PC-9 (cell line): ENCODE results near the gene POLG2. TPM values are rescaled to one million over a fixed set of nuclear protein-coding genes. Genes with fewer than 3 reads are reported as not detected.

Experiments
- BruUV-seq: library from RNA; stranded (reverse); fragments of 400-500 nt; replicated peaks from 2 replicates; lab custom pipeline; 2021; lab: Mats Ljungman, UMichigan
- CTCF ChIA-PET: fragments of 300-600 bp; sonication (Branson Sonifier 250); formaldehyde crosslinking; loops from one replicate; lab custom pipeline; 2022; ENCODE audit warnings: antibody characterized with exemption; lab: Charles Lee
- POLR2A ChIA-PET: fragments of 300-600 bp; sonication (Branson Sonifier 250); formaldehyde crosslinking; loops from one replicate; lab custom pipeline; 2022; ENCODE audit warnings: antibody characterized with exemption; ENCODE audit not compliant: unreplicated experiment; lab: Charles Lee
- DNase-seq, 2 experiments: peaks; one replicate each; pipeline versions ENCODE4 v3.0.0 to v3.0.0-alpha.2; 2015 to 2022; ENCODE audit warnings: mixed read lengths in 1 of 2
- H2AFZ ChIP-seq: fragments of 200-600 bp; sonication (generic); 2 replicates; pipeline ENCODE4 v1.8.1; 2017; ENCODE audit warnings: antibody characterized with exemption
- H3F3A ChIP-seq: fragments of 200-600 bp; sonication (generic); 2 replicates; pipeline ENCODE4 v1.8.1; 2017; ENCODE audit warnings: antibody characterized with exemption, mild to moderate bottlenecking, low read depth; ENCODE audit not compliant: insufficient read depth
- H3K27ac ChIP-seq: fragments of 200-600 bp; sonication (generic); 2 replicates; pipeline ENCODE4 v1.6.1; 2016; ENCODE audit warnings: mixed run types
- H3K27me3 ChIP-seq: fragments of 200-600 bp; sonication (generic); 2 replicates; pipeline ENCODE4 v1.6.1; 2016; ENCODE audit warnings: low read depth, mixed run types; ENCODE audit not compliant: insufficient read depth
- H3K36me3 ChIP-seq: fragments of 200-600 bp; sonication (generic); 2 replicates; pipeline ENCODE4 v1.6.1; 2016; ENCODE audit warnings: low read depth, mixed run types
- H3K4me1 ChIP-seq: fragments of 200-600 bp; sonication (generic); replicated peaks from 2 replicates; pipeline ENCODE4 v1.6.1; 2016; ENCODE audit warnings: mixed run types; ENCODE audit not compliant: insufficient read depth
- H3K4me2 ChIP-seq: fragments of 200-600 bp; sonication (generic); 2 replicates; pipeline ENCODE4 v1.6.1; 2017; ENCODE audit warnings: mixed run types
- H3K4me3 ChIP-seq: fragments of 200-600 bp; sonication (generic); 2 replicates; pipeline ENCODE4 v1.6.1; 2016; ENCODE audit warnings: mixed run types
- H3K79me2 ChIP-seq: fragments of 200-600 bp; sonication (generic); 2 replicates; pipeline ENCODE4 v1.6.1; 2017; ENCODE audit warnings: low read depth, mixed run types
- H3K9me2 ChIP-seq: fragments of 200-600 bp; sonication (generic); 2 replicates; pipeline ENCODE4 v1.8.1; 2017; ENCODE audit warnings: mild to moderate bottlenecking; ENCODE audit not compliant: insufficient read depth
- H3K9me3 ChIP-seq: fragments of 200-600 bp; sonication (generic); 2 replicates; pipeline ENCODE4 v1.8.1; 2016; ENCODE audit warnings: low read depth; ENCODE audit not compliant: insufficient read depth
- H4K20me1 ChIP-seq: fragments of 200-600 bp; sonication (generic); 2 replicates; pipeline ENCODE4 v1.8.1; 2017; ENCODE audit not compliant: insufficient read depth
- EZH2 ChIP-seq: fragments of 200-600 bp; sonication (generic); IDR thresholded peaks from 2 replicates; pipeline ENCODE4 v1.8.0; 2017; ENCODE audit warnings: antibody characterized with exemption, low read depth
- intact Hi-C: fragments of 100-400 bp; cut with micrococcal nuclease; formaldehyde crosslinking; loops from one replicate; pipeline ENCODE4 v1.10.0; 2022; ENCODE audit not compliant: unreplicated experiment
- total RNA-seq: library from RNA; stranded (reverse); gene quantifications from 2 replicates; pipeline ENCODE4 v1.2.3, GENCODE V29; 2021
- TF ChIP-seq, protein P1 (sequence below): fragments of 200-600 bp; sonication (generic); conservative IDR thresholded peaks from 2 replicates; pipeline ENCODE4 v1.6.1; 2017; ENCODE audit warnings: mixed run types, antibody characterized with exemption, mild to moderate bottlenecking, moderate library complexity

POLG2 gene
- total RNA-seq, 1 experiment from 2014 or later, result 23.3 TPM

DNA sequence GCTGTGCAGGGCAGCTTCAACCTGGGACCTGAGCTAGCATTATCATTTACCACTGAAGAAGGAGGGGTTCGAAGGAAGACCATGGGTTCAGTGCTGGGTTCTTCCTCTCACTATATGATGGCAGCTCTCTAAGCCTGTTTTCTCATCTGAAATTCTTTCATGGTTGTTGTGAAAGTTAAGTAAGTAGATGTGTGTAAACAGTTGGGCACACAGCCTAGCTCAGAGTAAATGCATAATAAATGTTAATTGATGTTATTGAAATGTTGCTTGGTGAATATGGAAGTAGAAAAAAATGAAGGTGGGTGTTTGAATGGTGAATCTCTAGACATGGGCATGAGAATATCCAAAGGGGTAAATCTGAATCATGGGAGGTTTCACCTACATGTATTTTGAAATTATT lies 19.0 kb upstream of the POLG2 start:
- Histone ChIP-seq H3K79me2 (0 out of 2 replicates have a peak, but pooled peaks cover 4% of the 10 kb centered on the region), H3K36me3 (peaks cover 68% of the 10 kb centered on the region), H3K4me2 (no peak overlapping the region), H3K4me3 (no peak overlapping the region), H3F3A (0 out of 2 replicates have a peak, but pooled peaks cover under 1% of the 10 kb centered on the region), H3K9me3 (no peaks in the 10 kb centered on the region), H3K9me2 (no peaks in the 10 kb centered on the region), H3K27ac (no peak overlapping the region), H4K20me1 (peaks cover 9% of the 10 kb centered on the region; the same call in 1 of the 2 replicates), H3K27me3 (no peaks in the 10 kb centered on the region), H3K4me1 (no peaks in the 10 kb centered on the region), H2AFZ (no peak overlapping the region)
- DNase-seq, result no peak
- CTCF ChIA-PET, result no interaction called here
- no TSS peak for BruUV-seq
- POLR2A ChIA-PET, result interaction anchor here (0.6 kb wide), 1 partner anchor 77 kb away, joined by 8 read pairs; no protein-coding TSS in a partner anchor
- intact Hi-C loops, result no loop called here
- TF ChIP-seq, protein P1, sequence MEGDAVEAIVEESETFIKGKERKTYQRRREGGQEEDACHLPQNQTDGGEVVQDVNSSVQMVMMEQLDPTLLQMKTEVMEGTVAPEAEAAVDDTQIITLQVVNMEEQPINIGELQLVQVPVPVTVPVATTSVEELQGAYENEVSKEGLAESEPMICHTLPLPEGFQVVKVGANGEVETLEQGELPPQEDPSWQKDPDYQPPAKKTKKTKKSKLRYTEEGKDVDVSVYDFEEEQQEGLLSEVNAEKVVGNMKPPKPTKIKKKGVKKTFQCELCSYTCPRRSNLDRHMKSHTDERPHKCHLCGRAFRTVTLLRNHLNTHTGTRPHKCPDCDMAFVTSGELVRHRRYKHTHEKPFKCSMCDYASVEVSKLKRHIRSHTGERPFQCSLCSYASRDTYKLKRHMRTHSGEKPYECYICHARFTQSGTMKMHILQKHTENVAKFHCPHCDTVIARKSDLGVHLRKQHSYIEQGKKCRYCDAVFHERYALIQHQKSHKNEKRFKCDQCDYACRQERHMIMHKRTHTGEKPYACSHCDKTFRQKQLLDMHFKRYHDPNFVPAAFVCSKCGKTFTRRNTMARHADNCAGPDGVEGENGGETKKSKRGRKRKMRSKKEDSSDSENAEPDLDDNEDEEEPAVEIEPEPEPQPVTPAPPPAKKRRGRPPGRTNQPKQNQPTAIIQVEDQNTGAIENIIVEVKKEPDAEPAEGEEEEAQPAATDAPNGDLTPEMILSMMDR, result no peak
- TF ChIP-seq EZH2, result no peak

DNA sequence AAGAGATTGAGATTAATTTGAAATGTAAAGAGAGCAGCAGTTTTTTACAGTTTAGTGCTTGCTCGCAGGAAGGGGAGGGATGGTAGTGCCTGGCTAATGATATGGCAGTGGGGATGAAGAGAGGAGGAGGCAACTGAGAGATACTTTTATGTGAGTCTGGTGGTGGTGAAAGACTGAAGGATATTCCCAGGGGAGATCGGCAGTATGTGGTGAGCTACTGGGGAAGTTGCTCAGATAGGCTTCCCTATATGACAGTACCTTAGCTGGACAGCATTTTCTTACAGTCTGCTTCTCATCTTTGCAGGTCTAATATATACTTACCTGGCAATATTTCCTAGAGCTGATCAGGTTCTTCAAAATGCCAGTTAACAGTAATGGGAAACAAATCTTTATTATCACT lies 18.6 kb upstream of the POLG2 start:
- H3K36me3 ChIP-seq, result peaks cover 68% of the 10 kb centered on the region
- ChIA-PET POLR2A (interaction anchor here (0.6 kb wide), 1 partner anchor 77 kb away, joined by 8 read pairs; no protein-coding TSS in a partner anchor), CTCF (no interaction called here)
- H3K9me2 ChIP-seq, result no peaks in the 10 kb centered on the region
- H3K79me2 ChIP-seq, result peaks cover 8% of the 10 kb centered on the region; the same call in 1 of the 2 replicates
- no peak for TF ChIP-seq EZH2
- TF ChIP-seq, protein P1, result no peak
- no peak overlapping the region for H3K4me3 ChIP-seq
- no peak overlapping the region for H3K27ac ChIP-seq
- BruUV-seq, result no TSS peak
- no peak overlapping the region for H2AFZ ChIP-seq
- intact Hi-C loops, result no loop called here
- no peaks in the 10 kb centered on the region for H3K9me3 ChIP-seq
- H3K4me1 ChIP-seq, result no peaks in the 10 kb centered on the region
- no peak overlapping the region for H3K4me2 ChIP-seq
- peaks cover 10% of the 10 kb centered on the region; the same call in 1 of the 2 replicates for H4K20me1 ChIP-seq
- 0 out of 2 replicates have a peak, but pooled peaks cover 4% of the 10 kb centered on the region for H3F3A ChIP-seq
- no peak for DNase-seq
- no peaks in the 10 kb centered on the region for H3K27me3 ChIP-seq

DNA sequence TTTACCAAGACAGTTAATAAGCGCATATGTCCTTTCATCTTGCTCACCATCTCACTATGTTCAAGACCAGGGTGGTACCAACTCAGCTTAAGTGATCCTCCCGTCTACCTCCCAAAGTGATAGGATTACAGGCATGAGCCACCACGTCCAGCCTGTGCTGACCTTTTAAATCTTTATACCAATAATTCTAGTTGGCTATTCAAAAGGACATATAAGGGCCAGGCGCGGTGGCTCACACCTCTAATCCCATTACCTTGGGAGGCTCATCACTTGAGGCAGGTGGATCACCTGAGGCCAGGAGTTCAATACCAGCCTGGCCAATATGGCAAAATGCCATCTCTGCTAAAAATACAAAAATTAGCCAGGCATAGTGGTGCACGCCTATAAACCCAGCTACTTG lies 12.3 kb upstream of the POLG2 start:
- intact Hi-C loops, result no loop called here
- Histone ChIP-seq H4K20me1 (peaks cover 39% of the 10 kb centered on the region), H3K36me3 (peaks cover 64% of the 10 kb centered on the region), H3K27me3 (no peaks in the 10 kb centered on the region), H3K9me2 (no peaks in the 10 kb centered on the region), H3K79me2 (peaks cover 61% of the 10 kb centered on the region), H3K27ac (no peak overlapping the region), H3K4me1 (peaks cover 19% of the 10 kb centered on the region), H3K9me3 (no peaks in the 10 kb centered on the region), H3K4me2 (no peak overlapping the region), H3F3A (peaks cover 26% of the 10 kb centered on the region), H2AFZ (no peak overlapping the region), H3K4me3 (no peak overlapping the region)
- ChIA-PET CTCF (no interaction called here), POLR2A (no interaction called here)
- TF ChIP-seq EZH2, result no peak
- TF ChIP-seq, protein P1, result no peak
- no TSS peak for BruUV-seq
- DNase-seq, result no peak
